ENCODE data around the gene APRT.
"Not testable (repeated sequence)": the region's sequence is repeated elsewhere in the genome, so short reads cannot be mapped to it uniquely, and the experiment has no call there.

Gene APRT

DNA sequence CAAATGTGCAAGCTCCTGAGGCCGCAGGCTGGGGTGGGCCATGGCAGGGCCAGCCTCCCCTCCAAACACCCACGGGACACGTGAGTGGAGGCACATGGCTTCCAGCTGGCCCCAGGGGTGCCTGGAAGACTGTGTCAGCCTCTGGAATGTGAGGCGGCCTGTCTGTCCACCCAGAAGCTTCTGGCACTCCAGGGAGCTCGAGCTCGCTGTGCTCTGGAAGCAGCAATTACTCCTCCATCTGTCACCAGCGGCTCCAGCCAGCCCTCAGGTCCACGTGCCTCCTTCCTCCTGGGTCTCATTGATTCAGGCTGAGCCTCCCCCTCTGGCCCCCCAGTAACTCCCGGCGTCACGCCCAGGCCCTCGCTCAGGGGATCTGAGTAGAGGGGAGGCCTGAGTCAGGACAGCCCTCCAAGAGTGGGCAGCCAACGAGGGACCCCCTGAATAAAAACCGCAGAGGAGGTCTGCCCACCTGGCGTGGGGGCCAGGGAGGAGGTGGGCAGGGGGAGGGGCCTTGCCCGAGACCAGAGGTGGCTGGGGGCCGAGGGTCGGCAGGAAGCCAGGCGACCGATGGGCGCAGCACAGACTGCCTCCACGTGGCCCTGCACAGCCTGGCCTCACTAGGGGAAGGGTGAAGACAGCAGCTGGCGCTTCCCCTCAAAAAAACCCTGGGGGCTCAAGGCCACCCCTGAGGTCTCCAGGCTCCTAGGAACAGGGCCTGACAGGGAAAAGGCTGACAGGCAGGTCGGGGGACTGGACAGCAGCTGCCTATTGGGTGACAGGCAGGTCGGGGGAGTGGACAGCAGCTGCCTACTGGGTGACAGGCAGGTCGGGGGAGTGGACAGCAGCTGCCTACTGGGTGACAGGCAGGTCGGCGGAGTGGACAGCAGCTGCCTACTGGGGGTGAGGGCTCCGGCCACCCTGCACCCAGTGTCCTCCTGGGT is 38.6 kb downstream of the APRT start:
- DNase-seq (ENCODE audit: low spot score) = no peak

GRCh38 chr16:88771781-88772180 is 39.9 kb downstream of the APRT start:
- DNase-seq (ENCODE audit: low spot score) = not testable (repeated sequence)

- DNase-seq (ENCODE audit: low spot score) = no peak
These were observed 40.4 kb downstream of the APRT start for GRCh38 chr16:88771294-88771772.

- no peak for DNase-seq (ENCODE audit: low spot score)
These were observed 41.1 kb downstream of the APRT start for GRCh38 chr16:88770461-88771293.

- no peak for DNase-seq (ENCODE audit: low spot score)
These were observed 41.9 kb downstream of the APRT start for GRCh38 chr16:88769617-88770460.

GRCh38 chr16:88768071-88768783 is 43.5 kb downstream of the APRT start:
- DNase-seq (ENCODE audit: low spot score) = no peak

- DNase-seq (ENCODE audit: low spot score) = no peak
These were observed 44.1 kb downstream of the APRT start for GRCh38 chr16:88767546-88768070.

DNA sequence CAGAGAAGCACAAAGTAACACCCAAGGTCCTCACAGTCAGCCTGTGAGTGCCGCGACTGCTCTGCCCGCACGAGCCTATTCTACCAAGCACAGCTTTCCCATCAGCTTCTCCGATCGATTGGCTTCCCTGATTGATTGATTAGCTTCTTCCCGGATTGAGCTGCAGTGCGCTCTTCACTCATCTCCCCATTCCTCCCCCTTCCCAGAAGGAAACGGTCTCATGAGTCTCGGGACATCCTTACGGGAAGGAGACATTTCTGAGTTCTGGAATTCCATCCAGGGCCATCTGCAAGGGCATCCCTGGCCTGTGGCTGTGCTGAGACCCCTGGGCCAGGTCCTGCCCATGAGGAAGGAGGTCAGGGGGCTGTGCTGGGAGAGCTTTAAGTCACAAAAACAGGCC is 44.8 kb downstream of the APRT start:
- DNase-seq (ENCODE audit: low spot score) = no peak

DNA sequence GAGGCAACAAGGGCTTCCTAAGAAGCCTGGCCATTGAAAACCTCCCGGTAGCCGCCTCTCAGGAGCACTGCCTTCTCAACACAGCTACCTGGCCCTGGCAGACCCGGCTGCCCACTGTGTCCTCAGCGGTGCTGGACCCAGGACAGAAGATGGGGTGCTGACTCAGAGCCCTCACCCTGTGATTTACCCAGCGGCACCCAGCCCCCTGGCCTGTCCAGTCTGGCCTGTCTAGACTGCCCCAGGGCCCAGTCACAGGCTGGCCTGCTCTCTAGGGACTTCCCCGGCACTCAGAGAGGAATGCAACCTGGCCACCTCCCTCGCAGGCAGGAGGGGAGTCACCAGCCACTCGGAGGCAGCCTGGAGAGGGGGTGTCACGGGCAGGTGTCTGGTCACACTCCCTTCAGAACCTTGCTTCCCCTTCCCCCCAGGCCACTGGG is 46.8 kb downstream of the APRT start:
- no peak for DNase-seq (ENCODE audit: low spot score)

GRCh38 chr16:88764080-88764479 is 47.6 kb downstream of the APRT start:
- no peak for DNase-seq (ENCODE audit: low spot score)

- no peak for DNase-seq (ENCODE audit: low spot score)
These were observed 48.1 kb downstream of the APRT start for GRCh38 chr16:88763502-88764053.

GRCh38 chr16:88762941-88763340 is 48.8 kb downstream of the APRT start:
- DNase-seq (ENCODE audit: low spot score) = no peak

DNA sequence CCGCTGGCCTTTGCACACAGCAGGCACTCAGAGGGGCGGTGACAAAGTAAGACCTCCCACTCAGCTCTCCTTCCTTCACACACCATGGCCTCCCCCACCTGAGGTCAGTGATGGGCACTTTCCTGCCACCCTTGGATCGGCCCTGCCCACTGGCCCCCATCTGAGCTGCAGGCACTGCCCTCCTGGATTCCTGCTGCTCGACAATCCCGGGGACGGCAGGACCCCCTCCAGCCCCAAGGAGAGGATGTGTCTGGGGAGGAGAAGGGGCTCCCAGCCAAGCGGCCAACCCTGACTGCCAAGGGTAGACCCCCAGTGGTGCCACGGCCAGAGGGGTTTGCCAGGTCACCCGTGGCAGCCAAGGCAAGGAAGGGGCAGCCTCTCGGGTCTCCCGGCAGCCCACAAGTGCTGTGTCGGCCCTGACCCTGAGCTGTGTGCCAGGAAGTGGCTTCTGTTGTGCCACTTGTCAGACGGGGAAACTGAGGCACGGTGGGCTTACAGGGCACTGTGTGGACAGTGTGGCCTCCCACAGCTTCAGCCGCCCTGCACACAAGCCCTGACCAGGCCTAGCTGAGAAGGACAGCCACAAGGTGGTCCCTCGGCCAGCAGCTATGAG is 49.4 kb downstream of the APRT start:
- no peak for DNase-seq (ENCODE audit: low spot score)

DNA sequence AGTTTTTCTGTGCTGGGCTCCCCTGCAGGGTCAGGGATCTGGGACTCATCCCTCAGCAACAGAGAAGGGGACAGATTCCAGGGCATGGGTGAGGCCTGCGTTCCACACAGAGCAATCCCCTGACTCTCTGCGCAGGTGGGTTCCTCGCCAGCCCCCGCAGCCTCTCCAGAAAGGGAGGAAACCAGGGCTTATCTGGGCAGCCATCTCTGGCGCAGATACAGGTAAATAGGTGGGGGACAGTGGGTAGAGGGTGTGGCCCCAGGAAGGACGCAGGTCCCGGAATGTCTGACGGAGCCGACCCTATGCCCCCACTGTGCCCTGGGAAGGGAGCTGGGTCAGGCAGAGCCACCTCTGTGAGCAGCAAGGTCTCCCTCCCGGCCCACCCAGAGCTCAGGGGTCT is 49.9 kb downstream of the APRT start:
- no peak for DNase-seq (ENCODE audit: low spot score)

GRCh38 chr16:88761143-88761534 is 50.6 kb downstream of the APRT start:
- no peak for DNase-seq (ENCODE audit: low spot score)

DNA sequence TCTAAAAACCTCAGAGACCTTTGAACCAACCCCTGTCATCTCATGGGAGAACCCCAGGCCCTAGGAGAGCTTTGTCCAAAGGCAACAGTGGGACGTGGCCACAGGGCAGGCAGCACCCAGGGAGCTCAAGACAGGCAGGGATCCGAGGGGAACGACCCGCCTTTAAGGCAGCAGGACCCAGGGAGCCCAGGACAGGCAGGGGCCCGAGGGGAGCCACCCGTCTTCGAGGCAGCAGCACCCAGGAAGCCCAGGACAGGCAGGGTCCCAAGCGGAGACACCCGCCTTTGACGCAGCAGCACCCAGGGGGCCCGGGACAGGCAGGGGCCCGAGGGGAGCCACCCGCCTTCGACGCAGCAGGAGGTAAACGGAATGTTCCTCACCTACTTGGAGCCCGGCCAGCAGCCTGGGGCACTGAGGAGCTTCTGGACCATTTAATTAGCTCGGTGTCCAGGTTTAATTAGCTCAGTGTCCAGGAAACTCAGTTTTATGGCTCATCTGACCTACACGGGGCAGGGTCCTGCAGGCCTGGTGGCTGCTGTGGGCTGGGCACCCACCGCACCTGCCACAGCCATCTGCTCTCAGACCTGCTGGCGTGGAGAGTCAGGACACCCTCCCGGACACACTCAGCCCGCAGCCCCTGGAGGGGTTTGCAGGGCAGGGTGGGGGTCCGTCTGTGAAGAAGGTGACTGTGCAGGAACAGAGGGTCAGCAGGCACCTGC is 51.1 kb downstream of the APRT start:
- DNase-seq (ENCODE audit: low spot score) = no peak

DNA sequence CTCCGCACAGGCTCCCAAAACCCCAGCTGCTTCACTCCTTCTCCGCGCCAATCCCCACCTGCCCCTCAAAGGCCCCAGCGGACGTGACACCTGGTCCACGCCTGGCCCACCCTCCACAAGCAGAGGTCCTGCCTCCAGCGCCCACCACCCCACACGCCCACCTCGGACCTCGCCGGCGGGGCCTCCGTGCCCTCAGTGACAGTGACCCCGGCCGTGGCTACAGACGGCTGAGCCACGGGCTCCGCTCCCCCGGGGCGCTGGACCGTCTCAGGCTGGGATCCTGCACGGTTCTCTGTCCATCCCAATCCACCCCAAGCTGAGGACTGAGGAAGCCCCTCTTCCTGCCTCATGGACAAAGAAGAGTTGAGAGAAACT is 51.8 kb downstream of the APRT start:
- DNase-seq (ENCODE audit: low spot score) = no peak
